Endothelial cell of umbilical vein (primary cell): ENCODE results near the gene STX8. TPM values are rescaled to one million over a fixed set of nuclear protein-coding genes. Genes with fewer than 3 reads are reported as not detected.

Experiments used
- BruUV-seq: library from RNA; stranded (reverse); fragments of 400-500 nt; replicated peaks from 2 replicates; lab custom pipeline; 2021; lab: Mats Ljungman, UMichigan
- CTCF ChIA-PET: fragments of 300-600, 350-600 bp; sonication (Branson Sonifier 250); formaldehyde crosslinking; loops from one replicate; lab custom pipeline; 2021; ENCODE audit warnings: antibody characterized with exemption, inconsistent platforms; lab: Charles Lee
- POLR2A ChIA-PET: fragments of 300-600, 350-600 bp; sonication (Branson Sonifier 250); formaldehyde crosslinking; loops from one replicate; lab custom pipeline; 2021; ENCODE audit warnings: antibody characterized with exemption, inconsistent platforms; lab: Charles Lee
- DNase-seq: peaks from one replicate; pipeline ENCODE4 v3.0.0-alpha.2; 2011; ENCODE audit warnings: low read depth, low spot score
- FAIRE-seq: peaks from 2 replicates; lab custom pipeline; 2011; peaks lifted over from hg19 to GRCh38; lab: Jason Lieb, UNC
- H2AFZ ChIP-seq: 2 replicates; pipeline ENCODE4 v1.6.0; 2012; ENCODE audit warnings: low read depth, low read length, control low read depth, inconsistent platforms
- H3K27ac ChIP-seq: 2 replicates; pipeline ENCODE4 v1.5.1; 2011; ENCODE audit warnings: low read depth, mild to moderate bottlenecking, control low read depth, low read length, moderate library complexity; ENCODE audit not compliant: insufficient read depth
- H3K27me3 ChIP-seq, 2 experiments: 2 replicates each; pipeline versions ENCODE4 v1.6.0 to v1.6.1; 2011; ENCODE audit warnings: low read length in 2 of 2, mixed read lengths in 1 of 2; ENCODE audit not compliant: control insufficient read depth in 2 of 2, insufficient read depth in 2 of 2
- H3K36me3 ChIP-seq, 2 experiments: 2 replicates in 1 of 2; 3 replicates in 1 of 2; pipeline ENCODE4 v1.5.1; 2011; ENCODE audit warnings: low read length in 2 of 2, mild to moderate bottlenecking in 1 of 2, moderate library complexity in 1 of 2; ENCODE audit not compliant: control insufficient read depth in 2 of 2, insufficient read depth in 2 of 2; ENCODE audit errors: extremely low read depth in 1 of 2
- H3K4me1 ChIP-seq: 3 replicates; pipeline ENCODE4 v1.5.1; 2011; ENCODE audit warnings: mild to moderate bottlenecking, low read length; ENCODE audit not compliant: control insufficient read depth, insufficient read depth; ENCODE audit errors: extremely low read depth
- H3K4me2 ChIP-seq: 2 replicates; pipeline ENCODE4 v1.6.1; 2011; ENCODE audit warnings: low read length, control low read depth, mixed read lengths; ENCODE audit not compliant: insufficient read depth
- H3K4me3 ChIP-seq, 3 experiments: fragments of 200-600 bp in 1 of 3; sonication (generic), shearing (Covaris generic) in 1 of 3; replicated peaks in 1 of 3; 2 replicates each; pipeline ENCODE4 v1.5.1; 2011 to 2016; ENCODE audit warnings: control low read depth in 3 of 3, low read length in 3 of 3, mild to moderate bottlenecking in 2 of 3, inconsistent platforms in 1 of 3, low read depth in 1 of 3, moderate library complexity in 1 of 3; ENCODE audit not compliant: insufficient read depth in 1 of 3
- H3K79me2 ChIP-seq: 2 replicates; pipeline ENCODE4 v1.6.0; 2012; ENCODE audit warnings: low read length, inconsistent platforms; ENCODE audit not compliant: control insufficient read depth, insufficient read depth
- H3K9ac ChIP-seq: replicated peaks from 2 replicates; pipeline ENCODE3; 2011; ENCODE audit warnings: low read length, control low read depth; ENCODE audit not compliant: insufficient read depth; ENCODE audit errors: extremely low read depth
- H3K9me1 ChIP-seq: replicated peaks from 3 replicates; pipeline ENCODE4 v1.6.0; 2011; ENCODE audit warnings: mild to moderate bottlenecking, low read length; ENCODE audit not compliant: control insufficient read depth, insufficient read depth; ENCODE audit errors: extremely low read depth
- H3K9me3 ChIP-seq: replicated peaks from 2 replicates; pipeline ENCODE4 v1.5.1; 2012; ENCODE audit warnings: low read length, inconsistent platforms; ENCODE audit not compliant: control insufficient read depth, insufficient read depth
- H4K20me1 ChIP-seq: replicated peaks from 2 replicates; pipeline ENCODE3; 2011; ENCODE audit warnings: mild to moderate bottlenecking, low read length; ENCODE audit not compliant: control insufficient read depth, insufficient read depth; ENCODE audit errors: extremely low read depth
- EZH2 ChIP-seq: IDR thresholded peaks from 2 replicates; pipeline ENCODE4 v1.6.1; 2012; ENCODE audit warnings: borderline replicate concordance, low read depth, mild to moderate bottlenecking, moderate library complexity, low read length, inconsistent platforms; ENCODE audit not compliant: severe bottlenecking
- FOS ChIP-seq: IDR thresholded peaks from 2 replicates; pipeline ENCODE4 v1.6.1; 2011; ENCODE audit warnings: mild to moderate bottlenecking, low read length, moderate library complexity, borderline replicate concordance; ENCODE audit not compliant: insufficient read depth
- GATA2 ChIP-seq: IDR thresholded peaks from 2 replicates; pipeline ENCODE4 v1.7.0; 2011; ENCODE audit warnings: low read depth, mild to moderate bottlenecking, moderate library complexity, mixed read lengths, low read length; ENCODE audit not compliant: insufficient read length, insufficient read depth
- JUN ChIP-seq: IDR thresholded peaks from 2 replicates; pipeline ENCODE4 v1.6.1; 2011; ENCODE audit warnings: borderline replicate concordance, low read depth; ENCODE audit not compliant: insufficient read length, insufficient read depth
- MYC ChIP-seq: IDR thresholded peaks from one replicate; pipeline ENCODE4 v1.6.1; 2011; ENCODE audit warnings: mild to moderate bottlenecking, low read depth, low read length
- POLR2A ChIP-seq: IDR thresholded peaks from 2 replicates; pipeline ENCODE4 v1.6.1; 2012; ENCODE audit warnings: low read depth, mild to moderate bottlenecking, control low read depth, low read length
- POLR2AphosphoS5 ChIP-seq: IDR thresholded peaks from 2 replicates; pipeline ENCODE4 v1.6.1; 2012; ENCODE audit warnings: low read depth, mild to moderate bottlenecking, control low read depth, low read length, moderate library complexity; ENCODE audit not compliant: insufficient read depth
- dilution Hi-C: fragments of 300-500 bp; cut with MboI; formaldehyde crosslinking; loops from one replicate; pipeline ENCODE4 v1.15.0; 2019; ENCODE audit warnings: low sequenced_read_pairs; ENCODE audit not compliant: extremely low pct_ligation_motif_present
- intact Hi-C: fragments of 100-400 bp; cut with micrococcal nuclease; formaldehyde crosslinking; loops from one replicate; pipeline ENCODE4 v1.10.0; 2022
- polyA plus RNA-seq, 4 experiments: library from polyadenylated mRNA; depleted of rRNA in 3 of 4; stranded (reverse) in 3 of 4; unstranded in 1 of 4; fragments of >200 nt; gene quantifications; 2 replicates each; pipeline versions ENCODE4 v1.2.1 to v1.2.3, GENCODE V29; 2011 to 2012; ENCODE audit warnings: missing spikeins in 1 of 4
- total RNA-seq: library from RNA; stranded (reverse); gene quantifications from 2 replicates; pipeline ENCODE4 v1.2.3, GENCODE V29; 2021
- TF ChIP-seq, protein P1 (sequence below), 2 donors: IDR thresholded peaks; 1 replicate in 1 of 2; 2 replicates in 1 of 2; pipeline ENCODE4 v1.5.1; 2011; ENCODE audit warnings: low read length in 2 of 2, mild to moderate bottlenecking in 2 of 2, moderate library complexity in 2 of 2, control low read depth in 1 of 2, inconsistent platforms in 1 of 2, low read depth in 1 of 2; ENCODE audit not compliant: insufficient read depth in 1 of 2; ENCODE audit errors: extremely low read depth in 1 of 2
- TF ChIP-seq, protein P2 (sequence below): IDR thresholded peaks from 2 replicates; pipeline ENCODE4 v1.6.1; 2011; ENCODE audit not compliant: insufficient read depth, insufficient read length

The STX8 gene
- total and polyA plus RNA-seq, 2 donors (not counting 3 experiments of a cell fraction or from before 2014, with no cell fraction given), result 25.9 to 67.3 TPM

DNA sequence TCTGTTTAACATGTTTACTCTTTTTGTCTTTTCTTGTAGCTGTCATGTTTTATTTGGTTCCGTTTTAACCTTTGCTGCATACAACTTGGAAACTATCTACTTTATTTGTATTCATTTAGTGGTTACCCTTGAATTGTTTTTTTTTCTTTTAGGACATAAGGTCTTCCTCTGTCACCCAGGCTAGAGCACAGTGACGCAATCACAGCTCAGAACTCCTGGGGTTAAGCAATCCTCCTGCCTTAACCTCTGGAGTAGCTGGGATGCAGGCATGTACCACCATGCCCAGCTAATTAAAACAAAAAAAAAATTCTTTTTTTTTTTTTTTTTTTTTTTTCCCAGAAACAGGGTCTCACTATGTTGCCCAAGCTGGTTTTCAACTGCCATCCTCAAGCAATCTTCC lies 39.9 kb upstream of the STX8 start:
- Histone ChIP-seq H3K79me2 (no peaks in the 10 kb centered on the region), H3K27me3 (no peaks in the 10 kb centered on the region), H3K4me2 (no peak overlapping the region), H2AFZ (no peak overlapping the region), H3K9me3 (no peaks in the 10 kb centered on the region), H3K27ac (no peak overlapping the region), H3K9me1 (no peaks in the 10 kb centered on the region), H3K4me1 (no peaks in the 10 kb centered on the region), H3K9ac (no peak overlapping the region), H4K20me1 (no peaks in the 10 kb centered on the region), H3K36me3 (no peaks in the 10 kb centered on the region), H3K4me3 (no peak overlapping the region)
- no TSS peak for BruUV-seq
- intact Hi-C loops (no loop called here), dilution Hi-C loops (no loop called here)
- DNase-seq (no peak), FAIRE-seq (no peak)
- POLR2A ChIA-PET, result no interaction called here
- TF ChIP-seq FOS (no peak), EZH2 (no peak), JUN (no peak), GATA2 (no peak), MYC (no peak), POLR2A (no peak), POLR2AphosphoS5 (no peak)
- TF ChIP-seq, protein P1, sequence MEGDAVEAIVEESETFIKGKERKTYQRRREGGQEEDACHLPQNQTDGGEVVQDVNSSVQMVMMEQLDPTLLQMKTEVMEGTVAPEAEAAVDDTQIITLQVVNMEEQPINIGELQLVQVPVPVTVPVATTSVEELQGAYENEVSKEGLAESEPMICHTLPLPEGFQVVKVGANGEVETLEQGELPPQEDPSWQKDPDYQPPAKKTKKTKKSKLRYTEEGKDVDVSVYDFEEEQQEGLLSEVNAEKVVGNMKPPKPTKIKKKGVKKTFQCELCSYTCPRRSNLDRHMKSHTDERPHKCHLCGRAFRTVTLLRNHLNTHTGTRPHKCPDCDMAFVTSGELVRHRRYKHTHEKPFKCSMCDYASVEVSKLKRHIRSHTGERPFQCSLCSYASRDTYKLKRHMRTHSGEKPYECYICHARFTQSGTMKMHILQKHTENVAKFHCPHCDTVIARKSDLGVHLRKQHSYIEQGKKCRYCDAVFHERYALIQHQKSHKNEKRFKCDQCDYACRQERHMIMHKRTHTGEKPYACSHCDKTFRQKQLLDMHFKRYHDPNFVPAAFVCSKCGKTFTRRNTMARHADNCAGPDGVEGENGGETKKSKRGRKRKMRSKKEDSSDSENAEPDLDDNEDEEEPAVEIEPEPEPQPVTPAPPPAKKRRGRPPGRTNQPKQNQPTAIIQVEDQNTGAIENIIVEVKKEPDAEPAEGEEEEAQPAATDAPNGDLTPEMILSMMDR (IDR thresholded peaks at IDR 0.05; ENCODE audit: extremely low read depth in 1 of 2, insufficient read depth in 1 of 2, low read depth in 1 of 2, low read length in 2 of 2), result no peak
- TF ChIP-seq, protein P2, sequence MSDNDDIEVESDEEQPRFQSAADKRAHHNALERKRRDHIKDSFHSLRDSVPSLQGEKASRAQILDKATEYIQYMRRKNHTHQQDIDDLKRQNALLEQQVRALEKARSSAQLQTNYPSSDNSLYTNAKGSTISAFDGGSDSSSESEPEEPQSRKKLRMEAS, result no peak
- CTCF ChIA-PET, result interaction anchor here (0.6 kb wide), 2 partner anchors 106 to 158 kb away, joined by 3 to 4 read pairs; no protein-coding TSS in a partner anchor
